HCT116 (cell line): Measurements from ENCODE around the gene LCA5L. TPM values are rescaled to one million over a fixed set of nuclear protein-coding genes. Genes with fewer than 3 reads are reported as not detected.

Experiments
- ATAC-seq: fragments of 200-7000 bp; cut with Tn5 transposase; 2 replicates; pipeline ENCODE4 v1.9.1; 2020; ENCODE audit warnings: mild to moderate bottlenecking, moderate library complexity
- BruUV-seq: library from RNA; stranded (reverse); fragments of 400-500 nt; replicated peaks from 2 replicates; lab custom pipeline; 2021; lab: Mats Ljungman, UMichigan
- CTCF ChIA-PET: fragments of 300-600 bp; sonication (Branson Sonifier 250); formaldehyde crosslinking; loops from one replicate; lab custom pipeline; 2021; ENCODE audit warnings: antibody characterized with exemption; lab: Charles Lee
- POLR2A ChIA-PET: fragments of 300-600, 350-600 bp; sonication (Branson Sonifier 250); formaldehyde crosslinking; loops from one replicate; lab custom pipeline; 2021; ENCODE audit warnings: antibody characterized with exemption; lab: Charles Lee
- RAD21 ChIA-PET, 2 experiments: fragments of 300-600 bp; sonication (Branson Sonifier 250); formaldehyde crosslinking; loops; one replicate each; lab custom pipeline; 2023; ENCODE audit warnings: low total read pairs in 2 of 2; ENCODE audit not compliant: uncharacterized antibody in 2 of 2, unreplicated experiment in 2 of 2, low non-redundant PET in 1 of 2; lab: Charles Lee
- DNase-seq: peaks from one replicate; pipeline ENCODE4 v3.0.0-alpha.2; 2010; ENCODE audit warnings: low read depth, low spot score
- H2AFZ ChIP-seq: fragments of 200-600 bp; shearing (Covaris generic), sonication (generic); 2 replicates; pipeline ENCODE4 v1.6.1; 2017; ENCODE audit warnings: low read depth, mixed run types, mixed read lengths, antibody characterized with exemption, low read length; ENCODE audit not compliant: poor library complexity, severe bottlenecking
- H3K27ac ChIP-seq: 2 replicates; pipeline ENCODE4 v1.5.1; 2012; ENCODE audit warnings: low read depth, low read length
- H3K27me3 ChIP-seq: fragments of 200-600 bp; sonication (generic); 2 replicates; pipeline ENCODE4 v1.6.1; 2016; ENCODE audit warnings: mixed run types, low read length, mixed read lengths; ENCODE audit not compliant: insufficient read depth
- H3K36me3 ChIP-seq, 2 experiments: fragments of 200-500 bp in 1 of 2; fragments of 200-600 bp in 1 of 2; sonication (Bioruptor generic) in 1 of 2; sonication (generic) in 1 of 2; 2 replicates each; pipeline versions ENCODE4 v1.5.1 to v1.6.1; 2014 to 2016; ENCODE audit warnings: low read length in 2 of 2, inconsistent platforms in 1 of 2, mixed read lengths in 1 of 2, mixed run types in 1 of 2; ENCODE audit not compliant: insufficient read depth in 2 of 2, control insufficient read depth in 1 of 2
- H3K4me1 ChIP-seq, 2 experiments: fragments of 200-600 bp in 1 of 2; sonication (generic) in 1 of 2; 2 replicates each; pipeline versions ENCODE4 v1.5.1 to v1.6.1; 2012 to 2017; ENCODE audit warnings: low read length in 2 of 2, inconsistent platforms in 1 of 2, mild to moderate bottlenecking in 1 of 2, mixed read lengths in 1 of 2, mixed run types in 1 of 2, moderate library complexity in 1 of 2; ENCODE audit not compliant: insufficient read depth in 2 of 2, control insufficient read depth in 1 of 2
- H3K4me2 ChIP-seq: fragments of 200-600 bp; sonication (generic); 2 replicates; pipeline ENCODE4 v1.6.1; 2017; ENCODE audit warnings: mixed run types, low read length, mixed read lengths
- H3K4me3 ChIP-seq, 2 experiments: fragments of 200-600 bp in 1 of 2; sonication (generic) in 1 of 2; replicated peaks in 1 of 2; 2 replicates each; pipeline ENCODE4 v1.5.1; 2011 to 2016; ENCODE audit warnings: low read length in 2 of 2, control low read depth in 1 of 2, low read depth in 1 of 2, mild to moderate bottlenecking in 1 of 2, mixed read lengths in 1 of 2, mixed run types in 1 of 2
- H3K79me2 ChIP-seq: fragments of 200-600 bp; sonication (generic); 2 replicates; pipeline ENCODE4 v1.6.1; 2017; ENCODE audit warnings: mild to moderate bottlenecking, mixed run types, low read length, moderate library complexity, mixed read lengths; ENCODE audit not compliant: insufficient read depth
- H3K9ac ChIP-seq: fragments of 200-600 bp; sonication (generic); 2 replicates; pipeline ENCODE4 v1.6.1; 2016; ENCODE audit warnings: low read length, mixed read lengths
- H3K9me2 ChIP-seq: fragments of 200-600 bp; sonication (generic), shearing (Covaris generic); 2 replicates; pipeline ENCODE4 v1.6.1; 2017; ENCODE audit warnings: mixed run types, mild to moderate bottlenecking, moderate library complexity; ENCODE audit not compliant: insufficient read depth
- H3K9me3 ChIP-seq, 2 experiments: fragments of 200-500 bp in 1 of 2; fragments of 200-600 bp in 1 of 2; sonication (Bioruptor generic) in 1 of 2; sonication (generic) in 1 of 2; 2 replicates each; pipeline ENCODE4 v1.6.1; 2014 to 2017; ENCODE audit warnings: low read length in 2 of 2, mixed read lengths in 2 of 2, inconsistent platforms in 1 of 2, low read depth in 1 of 2, mild to moderate bottlenecking in 1 of 2, mixed run types in 1 of 2, moderate library complexity in 1 of 2; ENCODE audit not compliant: control insufficient read depth in 1 of 2, insufficient read depth in 1 of 2
- H4K20me1 ChIP-seq: fragments of 200-600 bp; sonication (generic), shearing (Covaris generic); 2 replicates; pipeline ENCODE4 v1.6.1; 2017; ENCODE audit warnings: mixed run types, mild to moderate bottlenecking, moderate library complexity; ENCODE audit not compliant: insufficient read depth
- ATF3 ChIP-seq: IDR thresholded peaks from 2 replicates; pipeline ENCODE4 v1.6.1; 2012
- CEBPB ChIP-seq: IDR thresholded peaks from 2 replicates; pipeline ENCODE4 v1.6.1; 2012; ENCODE audit warnings: low read depth
- ELF1 ChIP-seq: IDR thresholded peaks from 2 replicates; pipeline ENCODE4 v1.6.1; 2012; ENCODE audit warnings: low read depth, borderline replicate concordance
- EZH2 ChIP-seq: fragments of 200-600 bp; sonication (generic); IDR thresholded peaks from 2 replicates; pipeline ENCODE4 v1.6.1; 2017; ENCODE audit warnings: antibody characterized with exemption, mixed run types
- FOSL1 ChIP-seq: IDR thresholded peaks from 2 replicates; pipeline ENCODE4 v1.6.1; 2012; ENCODE audit warnings: low read depth
- JUND ChIP-seq: IDR thresholded peaks from 2 replicates; pipeline ENCODE4 v1.6.1; 2012
- POLR2A ChIP-seq: IDR thresholded peaks from 2 replicates; pipeline ENCODE4 v1.7.0; 2011; ENCODE audit warnings: borderline replicate concordance; ENCODE audit not compliant: insufficient read depth, insufficient read length; ENCODE audit errors: extremely low read depth
- POLR2AphosphoS5 ChIP-seq: IDR thresholded peaks from 2 replicates; pipeline ENCODE4 v1.6.1; 2011; ENCODE audit warnings: mild to moderate bottlenecking, low read depth, low read length, moderate library complexity
- RAD21 ChIP-seq: IDR thresholded peaks from 2 replicates; pipeline ENCODE4 v1.6.1; 2012; ENCODE audit warnings: low read depth, mild to moderate bottlenecking
- SIN3A ChIP-seq: IDR thresholded peaks from 2 replicates; pipeline ENCODE4 v1.6.1; 2012; ENCODE audit warnings: low read depth
- SP1 ChIP-seq: IDR thresholded peaks from 2 replicates; pipeline ENCODE4 v1.6.1; 2012; ENCODE audit warnings: low read depth
- TCF7L2 ChIP-seq: IDR thresholded peaks from 2 replicates; pipeline ENCODE4 v1.7.0; 2011; ENCODE audit warnings: borderline replicate concordance, inconsistent platforms; ENCODE audit not compliant: insufficient read depth, insufficient read length; ENCODE audit errors: extremely low read depth
- intact Hi-C: fragments of 100-400 bp; cut with micrococcal nuclease; formaldehyde crosslinking; loops from 2 replicates; pipeline ENCODE4 v1.10.0; 2022
- total RNA-seq: library from RNA; stranded (reverse); gene quantifications from one replicate; pipeline ENCODE4 v1.2.1, GENCODE V29; 2021; ENCODE audit not compliant: unreplicated experiment
- TF ChIP-seq, protein P1 (sequence below): IDR thresholded peaks from 2 replicates; pipeline ENCODE4 v1.6.1; 2012; ENCODE audit warnings: low read depth

LCA5L gene
- total RNA-seq, 1 experiment from 2014 or later, result 1.9 TPM

DNA sequence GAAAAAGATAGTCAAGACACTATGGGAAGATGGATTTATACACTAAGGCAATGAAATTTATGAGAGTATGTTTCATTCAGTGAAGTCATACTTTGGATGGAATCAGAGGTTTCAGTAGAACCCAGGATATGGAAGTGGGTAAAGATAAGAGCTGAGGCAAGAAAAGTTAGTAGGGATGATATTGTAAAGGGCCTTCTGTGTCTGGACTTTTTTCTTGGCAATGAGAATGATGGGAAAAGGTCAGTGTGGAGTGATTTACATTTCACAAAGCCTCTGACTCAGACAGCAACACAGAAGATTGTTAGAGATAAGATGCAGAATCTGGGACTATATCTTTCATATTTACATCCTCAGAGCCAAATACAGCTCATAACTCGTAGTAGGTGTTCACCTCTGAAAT lies 38.3 kb upstream of the LCA5L start:
- CTCF ChIA-PET, result no interaction called here
- Histone ChIP-seq H3K9me3 (no peaks in the 10 kb centered on the region), H3K4me3 (no peak overlapping the region), H2AFZ (no peak overlapping the region), H3K27me3 (no peaks in the 10 kb centered on the region), H3K4me1 (no peaks in the 10 kb centered on the region), H3K27ac (no peak overlapping the region), H3K9ac (no peak overlapping the region), H3K9me2 (no peaks in the 10 kb centered on the region), H3K4me2 (no peak overlapping the region), H3K79me2 (no peaks in the 10 kb centered on the region), H4K20me1 (no peaks in the 10 kb centered on the region), H3K36me3 (no peaks in the 10 kb centered on the region)
- RAD21 ChIA-PET, result no interaction called here
- DNase-seq, result no peak
- TF ChIP-seq SIN3A, result no peak
- TF ChIP-seq ATF3, result no peak
- TF ChIP-seq, protein P1, sequence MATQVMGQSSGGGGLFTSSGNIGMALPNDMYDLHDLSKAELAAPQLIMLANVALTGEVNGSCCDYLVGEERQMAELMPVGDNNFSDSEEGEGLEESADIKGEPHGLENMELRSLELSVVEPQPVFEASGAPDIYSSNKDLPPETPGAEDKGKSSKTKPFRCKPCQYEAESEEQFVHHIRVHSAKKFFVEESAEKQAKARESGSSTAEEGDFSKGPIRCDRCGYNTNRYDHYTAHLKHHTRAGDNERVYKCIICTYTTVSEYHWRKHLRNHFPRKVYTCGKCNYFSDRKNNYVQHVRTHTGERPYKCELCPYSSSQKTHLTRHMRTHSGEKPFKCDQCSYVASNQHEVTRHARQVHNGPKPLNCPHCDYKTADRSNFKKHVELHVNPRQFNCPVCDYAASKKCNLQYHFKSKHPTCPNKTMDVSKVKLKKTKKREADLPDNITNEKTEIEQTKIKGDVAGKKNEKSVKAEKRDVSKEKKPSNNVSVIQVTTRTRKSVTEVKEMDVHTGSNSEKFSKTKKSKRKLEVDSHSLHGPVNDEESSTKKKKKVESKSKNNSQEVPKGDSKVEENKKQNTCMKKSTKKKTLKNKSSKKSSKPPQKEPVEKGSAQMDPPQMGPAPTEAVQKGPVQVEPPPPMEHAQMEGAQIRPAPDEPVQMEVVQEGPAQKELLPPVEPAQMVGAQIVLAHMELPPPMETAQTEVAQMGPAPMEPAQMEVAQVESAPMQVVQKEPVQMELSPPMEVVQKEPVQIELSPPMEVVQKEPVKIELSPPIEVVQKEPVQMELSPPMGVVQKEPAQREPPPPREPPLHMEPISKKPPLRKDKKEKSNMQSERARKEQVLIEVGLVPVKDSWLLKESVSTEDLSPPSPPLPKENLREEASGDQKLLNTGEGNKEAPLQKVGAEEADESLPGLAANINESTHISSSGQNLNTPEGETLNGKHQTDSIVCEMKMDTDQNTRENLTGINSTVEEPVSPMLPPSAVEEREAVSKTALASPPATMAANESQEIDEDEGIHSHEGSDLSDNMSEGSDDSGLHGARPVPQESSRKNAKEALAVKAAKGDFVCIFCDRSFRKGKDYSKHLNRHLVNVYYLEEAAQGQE, result no peak
- TF ChIP-seq JUND, result no peak
- no peak for TF ChIP-seq RAD21
- TF ChIP-seq CEBPB, result no peak
- intact Hi-C loops, result no loop called here
- BruUV-seq, result no TSS peak
- no peak for ATAC-seq
- POLR2A ChIA-PET, result no interaction called here

- ChIA-PET POLR2A (no interaction called here), CTCF (no interaction called here), RAD21 (no interaction called here)
- Histone ChIP-seq H3K9ac (no peak overlapping the region), H3K4me3 (no peak overlapping the region), H3K9me3 (no peaks in the 10 kb centered on the region), H4K20me1 (no peaks in the 10 kb centered on the region), H3K36me3 (no peaks in the 10 kb centered on the region), H3K4me2 (no peak overlapping the region), H3K4me1 (no peaks in the 10 kb centered on the region), H3K27me3 (no peaks in the 10 kb centered on the region), H3K79me2 (no peaks in the 10 kb centered on the region), H3K27ac (no peak overlapping the region), H2AFZ (no peak overlapping the region), H3K9me2 (no peaks in the 10 kb centered on the region)
- TF ChIP-seq RAD21, result no peak
- TF ChIP-seq, protein P1, result no peak
- TF ChIP-seq EZH2, result no peak
- no peak for TF ChIP-seq FOSL1
- TF ChIP-seq ATF3, result no peak
- TF ChIP-seq TCF7L2, result no peak
- TF ChIP-seq POLR2AphosphoS5, result no peak
- no peak for TF ChIP-seq SP1
- TF ChIP-seq ELF1, result no peak
- TF ChIP-seq SIN3A, result no peak
- no peak for TF ChIP-seq CEBPB
- no peak for TF ChIP-seq POLR2A
- intact Hi-C loops, result no loop called here
- no TSS peak for BruUV-seq
- DNase-seq (no peak), ATAC-seq (no peak)
Observed at GRCh38 chr21:39481886-39482285, 36.3 kb upstream of the LCA5L start.
